ENCODE measurements around the gene UBE2J2. TPM values are rescaled to one million over a fixed set of nuclear protein-coding genes. Genes with fewer than 3 reads are reported as not detected.

The UBE2J2 gene
- total RNA-seq, 2 experiments from 2014 or later: 41.4 to 41.5 TPM

DNA sequence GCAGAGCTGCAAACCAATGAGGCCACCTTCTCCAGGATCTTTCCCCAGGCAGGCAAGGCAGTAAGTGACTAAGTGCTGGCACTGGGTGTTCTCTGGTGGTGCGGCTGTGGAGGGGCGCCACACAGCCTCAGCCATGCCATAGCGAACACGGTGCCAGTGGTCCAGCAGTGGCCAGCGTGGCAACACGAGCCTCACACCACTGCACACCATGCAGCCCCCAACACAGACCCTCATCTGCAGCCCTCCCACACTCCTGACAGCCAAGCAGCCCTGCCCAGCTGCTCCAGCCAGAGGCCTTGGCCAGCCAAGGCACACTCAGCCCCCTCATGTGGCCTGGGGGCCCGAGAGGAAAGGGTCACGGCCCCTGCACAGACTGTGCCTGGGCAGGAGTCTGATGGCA, 47.8 kb upstream of the UBE2J2 start:
- Mint-ChIP-seq H3K4me3 (peak overlapping the region; percentile 56), H3K4me1 (ENCODE audit: low read depth) (peaks cover 28% of the 10 kb centered on the region)
- intact Hi-C loops (cut with DNase I, micrococcal nuclease): no loop called here

DNA sequence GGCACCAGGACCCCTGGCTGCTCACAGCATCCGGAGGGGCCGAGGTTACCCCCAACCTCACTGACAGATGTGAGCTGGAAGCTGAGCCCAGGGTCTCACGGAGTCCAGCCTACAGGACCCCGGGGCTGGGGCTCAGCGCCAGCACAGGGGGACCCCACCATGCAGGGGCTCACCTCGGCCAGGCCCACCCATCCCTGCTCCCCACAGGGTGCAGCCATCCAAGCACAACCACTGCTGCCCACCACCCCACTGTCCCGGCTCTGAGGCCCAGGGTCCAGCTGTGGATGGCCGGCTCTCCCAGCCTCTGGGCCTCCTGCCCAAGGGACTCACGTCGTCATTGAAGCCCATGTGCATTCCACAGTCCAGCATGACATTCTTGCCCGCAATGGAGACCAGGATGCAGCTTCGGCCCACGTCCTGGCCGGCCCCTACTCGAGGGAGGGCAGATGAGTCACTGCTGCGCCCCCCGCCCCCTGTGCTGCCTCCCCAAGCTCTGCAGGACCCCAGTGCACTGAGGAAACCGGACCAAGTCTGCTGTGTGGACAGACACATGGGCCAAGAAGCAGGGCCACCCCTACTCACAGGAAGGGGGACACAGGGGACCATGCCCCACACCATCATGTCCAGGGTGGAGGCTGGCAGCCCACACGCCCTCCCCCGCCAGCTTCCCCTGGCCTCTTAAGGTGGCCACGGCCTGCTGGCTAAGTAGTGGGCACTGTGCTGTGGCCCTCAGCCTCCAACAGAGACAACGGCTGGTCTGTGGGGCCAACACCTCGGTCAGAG, 47.2 kb upstream of the UBE2J2 start:
- ChIA-PET CTCF (no interaction called here), POLR2A (no interaction called here)
- no peaks in the 10 kb centered on the region for H3K27me3 Mint-ChIP-seq
- Histone ChIP-seq H3K4me3 (ENCODE audit: low read length) (no peak overlapping the region), H3K27ac (ENCODE audit: low read depth in 1 of 2, low read length in 2 of 2) (peak overlapping the region in 1 of 2 donors; percentile 21), H3K27me3 (ENCODE audit: control insufficient read depth in 1 of 2, insufficient read depth in 2 of 2, low read length in 2 of 2) (no peaks in the 10 kb centered on the region), H3K9me3 (ENCODE audit: control insufficient read depth in 1 of 2, insufficient read depth in 1 of 2, low read length in 2 of 2) (peaks cover 0 to 4% of the 10 kb centered on the region in 2 experiments), H3K36me3 (ENCODE audit: insufficient read depth, low read length) (peaks cover 44% of the 10 kb centered on the region), H3K4me1 (ENCODE audit: insufficient read depth, low read length) (peaks cover 44% of the 10 kb centered on the region)
- peaks cover 23% of the 10 kb centered on the region for H3K4me1 Mint-ChIP-seq (ENCODE audit: low read depth)
- no peak for ATAC-seq (ENCODE audit: poor library complexity)
- H3K36me3 Mint-ChIP-seq (ENCODE audit: low read depth): peaks cover 26% of the 10 kb centered on the region
- TF ChIP-seq, protein P1, sequence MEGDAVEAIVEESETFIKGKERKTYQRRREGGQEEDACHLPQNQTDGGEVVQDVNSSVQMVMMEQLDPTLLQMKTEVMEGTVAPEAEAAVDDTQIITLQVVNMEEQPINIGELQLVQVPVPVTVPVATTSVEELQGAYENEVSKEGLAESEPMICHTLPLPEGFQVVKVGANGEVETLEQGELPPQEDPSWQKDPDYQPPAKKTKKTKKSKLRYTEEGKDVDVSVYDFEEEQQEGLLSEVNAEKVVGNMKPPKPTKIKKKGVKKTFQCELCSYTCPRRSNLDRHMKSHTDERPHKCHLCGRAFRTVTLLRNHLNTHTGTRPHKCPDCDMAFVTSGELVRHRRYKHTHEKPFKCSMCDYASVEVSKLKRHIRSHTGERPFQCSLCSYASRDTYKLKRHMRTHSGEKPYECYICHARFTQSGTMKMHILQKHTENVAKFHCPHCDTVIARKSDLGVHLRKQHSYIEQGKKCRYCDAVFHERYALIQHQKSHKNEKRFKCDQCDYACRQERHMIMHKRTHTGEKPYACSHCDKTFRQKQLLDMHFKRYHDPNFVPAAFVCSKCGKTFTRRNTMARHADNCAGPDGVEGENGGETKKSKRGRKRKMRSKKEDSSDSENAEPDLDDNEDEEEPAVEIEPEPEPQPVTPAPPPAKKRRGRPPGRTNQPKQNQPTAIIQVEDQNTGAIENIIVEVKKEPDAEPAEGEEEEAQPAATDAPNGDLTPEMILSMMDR (IDR thresholded peaks at IDR 0.05): no peak
- peak overlapping the region; percentile 36 for H3K27ac Mint-ChIP-seq
- peak overlapping the region; percentile 56 for H3K4me3 Mint-ChIP-seq
- DNase-seq: no peak
- no peaks in the 10 kb centered on the region for H3K9me3 Mint-ChIP-seq
- intact Hi-C loops (cut with DNase I, micrococcal nuclease): no loop called here

More for the DNA sequence above, 47.8 kb upstream of the UBE2J2 start:
- no peaks in the 10 kb centered on the region for H3K9me3 Mint-ChIP-seq
- POLR2A ChIA-PET: no interaction called here
- CTCF ChIA-PET: no interaction called here
- Histone ChIP-seq H3K9me3 (ENCODE audit: control insufficient read depth in 1 of 2, insufficient read depth in 1 of 2, low read length in 2 of 2) (peaks cover 0 to 4% of the 10 kb centered on the region in 2 experiments), H3K4me1 (ENCODE audit: insufficient read depth, low read length) (peaks cover 50% of the 10 kb centered on the region), H3K27me3 (ENCODE audit: control insufficient read depth in 1 of 2, insufficient read depth in 2 of 2, low read length in 2 of 2) (no peaks in the 10 kb centered on the region), H3K27ac (ENCODE audit: low read depth in 1 of 2, low read length in 2 of 2) (no peak overlapping the region), H3K4me3 (ENCODE audit: low read length) (no peak overlapping the region), H3K36me3 (ENCODE audit: insufficient read depth, low read length) (peaks cover 42% of the 10 kb centered on the region)
- DNase-seq (no peak), ATAC-seq (ENCODE audit: poor library complexity) (no peak)
- H3K27ac Mint-ChIP-seq: peak overlapping the region; percentile 36
- no peaks in the 10 kb centered on the region for H3K27me3 Mint-ChIP-seq
- peaks cover 32% of the 10 kb centered on the region for H3K36me3 Mint-ChIP-seq (ENCODE audit: low read depth)
- TF ChIP-seq, protein P1 (IDR thresholded peaks at IDR 0.05): no peak

DNA sequence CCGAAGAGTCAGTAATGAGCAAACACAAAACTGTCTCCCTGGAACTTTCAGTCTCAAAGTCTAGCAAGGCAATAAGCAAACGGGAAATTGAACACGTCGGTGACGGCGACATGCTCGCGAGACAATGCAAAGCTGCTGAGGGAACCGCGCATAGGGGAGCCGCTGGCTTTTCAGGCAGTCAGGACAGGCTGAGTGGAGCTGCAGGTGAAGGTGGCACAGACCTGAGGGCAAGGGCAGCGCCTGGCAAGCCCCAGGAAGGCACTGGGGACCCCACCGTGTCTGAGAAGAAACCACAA, 45.9 kb upstream of the UBE2J2 start:
- ChIA-PET CTCF (no interaction called here), POLR2A (no interaction called here)
- intact Hi-C loops (cut with DNase I, micrococcal nuclease): no loop called here
- peaks cover 32% of the 10 kb centered on the region for H3K36me3 Mint-ChIP-seq (ENCODE audit: low read depth)
- Histone ChIP-seq H3K27me3 (ENCODE audit: control insufficient read depth in 1 of 2, insufficient read depth in 2 of 2, low read length in 2 of 2) (no peaks in the 10 kb centered on the region), H3K27ac (ENCODE audit: low read depth in 1 of 2, low read length in 2 of 2) (no peak overlapping the region), H3K9me3 (ENCODE audit: control insufficient read depth in 1 of 2, insufficient read depth in 1 of 2, low read length in 2 of 2) (peaks cover 0 to 4% of the 10 kb centered on the region in 2 experiments), H3K4me1 (ENCODE audit: insufficient read depth, low read length) (peaks cover 40% of the 10 kb centered on the region), H3K4me3 (ENCODE audit: low read length) (no peak overlapping the region), H3K36me3 (ENCODE audit: insufficient read depth, low read length) (peaks cover 53% of the 10 kb centered on the region)
- no peak for DNase-seq
- H3K4me1 Mint-ChIP-seq (ENCODE audit: low read depth): peaks cover 15% of the 10 kb centered on the region
- H3K9me3 Mint-ChIP-seq: no peaks in the 10 kb centered on the region
- TF ChIP-seq, protein P1 (IDR thresholded peaks at IDR 0.05): no peak
- H3K27me3 Mint-ChIP-seq: no peaks in the 10 kb centered on the region
- H3K4me3 Mint-ChIP-seq: peak overlapping the region; percentile 51
- peak overlapping the region; percentile 39 for H3K27ac Mint-ChIP-seq
- ATAC-seq (ENCODE audit: poor library complexity): no peak
